Psoas muscle (tissue), 8 donors: ENCODE data around the gene FLRT2. TPM values are rescaled to one million over a fixed set of nuclear protein-coding genes. Genes with fewer than 3 reads are reported as not detected.

ENCODE experiments used
- ATAC-seq, 4 donors: fragments of 200-7000 bp; cut with Tn5 transposase; one replicate each; pipeline ENCODE4 v1.9.1; 2020; ENCODE audit warnings: moderate library complexity in 3 of 4, mild to moderate bottlenecking in 2 of 4
- DNase-seq, 2 donors: peaks; one replicate each; pipeline ENCODE4 v3.0.0-alpha.2; 2020
- H3K27ac ChIP-seq: fragments of 200-600 bp; one replicate; pipeline ENCODE4 v1.8.0; 2022
- H3K27me3 ChIP-seq, 3 donors: fragments of 200-600 bp in 1 of 3; one replicate each; pipeline versions ENCODE4 v1.6.1 to v1.8.0; 2013 to 2022; ENCODE audit warnings: low read length in 2 of 3, mild to moderate bottlenecking in 2 of 3, moderate library complexity in 1 of 3; ENCODE audit not compliant: insufficient read depth in 3 of 3
- H3K36me3 ChIP-seq, 2 donors: fragments of 200-600 bp in 1 of 2; one replicate each; pipeline versions ENCODE4 v1.6.1 to v1.8.0; 2013 to 2022; ENCODE audit warnings: low read depth in 1 of 2, mild to moderate bottlenecking in 1 of 2, moderate library complexity in 1 of 2; ENCODE audit not compliant: insufficient read depth in 1 of 2
- H3K4me1 ChIP-seq: fragments of 200-600 bp; one replicate; pipeline ENCODE4 v1.8.0; 2022
- H3K4me3 ChIP-seq: fragments of 200-600 bp; one replicate; pipeline ENCODE4 v1.8.0; 2022; ENCODE audit warnings: mild to moderate bottlenecking
- H3K9me3 ChIP-seq: fragments of 200-600 bp; one replicate; pipeline ENCODE4 v1.8.0; 2022
- WGBS, 3 donors: extraction: QIAGEN DNeasy Blood & Tissue Kit; methylation state at CpG; one replicate each; pipeline versions ENCODE4 v1.1.6 to v1.1.7; 2013; 5-methylcytosine and 5-hydroxymethylcytosine counted together
- intact Hi-C, 2 donors: fragments of 100-400 bp; cut with DNase I; formaldehyde crosslinking; loops; one replicate each; pipeline versions ENCODE4 v1.11.0 to v1.14.2; 2022
- polyA plus RNA-seq, 3 donors: library from polyadenylated mRNA; stranded (reverse); fragments of 200-250 nt; gene quantifications; one replicate each; pipeline ENCODE4 v1.2.3, GENCODE V29; 2013
- total RNA-seq, 4 donors: library from RNA; stranded (reverse); fragmentation: NEBNext Ultra II Directional in 2 of 4; extraction: Animal tissue kit (Norgen Biotek cat#: 25700) in 2 of 4; gene quantifications; one replicate each; pipeline versions ENCODE4 v1.2.1 to v1.2.4, GENCODE V29; 2021 to 2023
- TF ChIP-seq, protein P1 (sequence below): fragments of 200-600 bp; IDR thresholded peaks from one replicate; pipeline ENCODE4 v1.8.0; 2022; ENCODE audit warnings: antibody characterized with exemption
- donor health status: healthy with polysubstance abuse.
- donor health status: DM: no; HTN: no; CAD: no; lungs with moderate emphysema.
- donor health status: Bipolar disorder and iron deficiency.
- donor health status: healthy.
- donor health status: DM: yes; HTN: yes; CAD: no.
- donor health status: DM: no; HTN: no; CAD: no.
- donor health status: DM: no; HTN: no; CAD: no.
- donor health status: DM: yes; HTN: yes; CAD: no.

FLRT2 gene
- total and polyA plus RNA-seq, 7 donors, result 1.3 to 10.2 (median 2.4) TPM

GRCh38 chr14:85520581-85520980 is 9.4 kb upstream of the FLRT2 start:
- Histone ChIP-seq H3K36me3 (no peaks in the 10 kb centered on the region), H3K4me3 (no peak overlapping the region), H3K9me3 (no peaks in the 10 kb centered on the region), H3K27me3 (no peaks in the 10 kb centered on the region), H3K4me1 (no peaks in the 10 kb centered on the region), H3K27ac (no peak overlapping the region)
- no peak for DNase-seq
- no peak for ATAC-seq
- TF ChIP-seq, protein P1, sequence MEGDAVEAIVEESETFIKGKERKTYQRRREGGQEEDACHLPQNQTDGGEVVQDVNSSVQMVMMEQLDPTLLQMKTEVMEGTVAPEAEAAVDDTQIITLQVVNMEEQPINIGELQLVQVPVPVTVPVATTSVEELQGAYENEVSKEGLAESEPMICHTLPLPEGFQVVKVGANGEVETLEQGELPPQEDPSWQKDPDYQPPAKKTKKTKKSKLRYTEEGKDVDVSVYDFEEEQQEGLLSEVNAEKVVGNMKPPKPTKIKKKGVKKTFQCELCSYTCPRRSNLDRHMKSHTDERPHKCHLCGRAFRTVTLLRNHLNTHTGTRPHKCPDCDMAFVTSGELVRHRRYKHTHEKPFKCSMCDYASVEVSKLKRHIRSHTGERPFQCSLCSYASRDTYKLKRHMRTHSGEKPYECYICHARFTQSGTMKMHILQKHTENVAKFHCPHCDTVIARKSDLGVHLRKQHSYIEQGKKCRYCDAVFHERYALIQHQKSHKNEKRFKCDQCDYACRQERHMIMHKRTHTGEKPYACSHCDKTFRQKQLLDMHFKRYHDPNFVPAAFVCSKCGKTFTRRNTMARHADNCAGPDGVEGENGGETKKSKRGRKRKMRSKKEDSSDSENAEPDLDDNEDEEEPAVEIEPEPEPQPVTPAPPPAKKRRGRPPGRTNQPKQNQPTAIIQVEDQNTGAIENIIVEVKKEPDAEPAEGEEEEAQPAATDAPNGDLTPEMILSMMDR, result no peak
- WGBS, 3 donors, result 73 to 81% (median 75%) methylated on average over 4 of the region's 4 CpGs
- intact Hi-C loops, result loop anchor here in 1 of 2 donors (10.0 kb wide), 1 partner anchor 326 kb away; no protein-coding TSS in a partner anchor

- DNase-seq (no peak), ATAC-seq (no peak)
- Histone ChIP-seq H3K9me3 (no peaks in the 10 kb centered on the region), H3K27me3 (no peaks in the 10 kb centered on the region), H3K27ac (no peak overlapping the region), H3K4me1 (no peaks in the 10 kb centered on the region), H3K36me3 (no peaks in the 10 kb centered on the region), H3K4me3 (no peak overlapping the region)
- TF ChIP-seq, protein P1, result no peak
- intact Hi-C loops, result loop anchor here in 1 of 2 donors (10.0 kb wide), 1 partner anchor 329 kb away; no protein-coding TSS in a partner anchor
- WGBS, 3 donors, result 88 to 93% (median 88%) methylated on average over 2 of the region's 2 CpGs
Observed at GRCh38 chr14:85523624-85524023, 6.3 kb upstream of the FLRT2 start.

GRCh38 chr14:85527006-85527405 is 2.9 kb upstream of the FLRT2 start:
- peaks cover 0 to 21% (median 7%) of the 10 kb centered on the region in 3 donors for H3K27me3 ChIP-seq
- TF ChIP-seq, protein P1, result no peak
- DNase-seq, result no peak
- intact Hi-C loops, result loop anchor here in 1 of 2 donors (10.0 kb wide), 1 partner anchor 332 kb away; no protein-coding TSS in a partner anchor
- 84 to 93% (median 89%) methylated on average over 1 of the region's 1 CpG for WGBS, 3 donors
- H3K4me3 ChIP-seq, result no peak overlapping the region
- no peak overlapping the region for H3K27ac ChIP-seq
- H3K9me3 ChIP-seq, result no peaks in the 10 kb centered on the region
- no peaks in the 10 kb centered on the region for H3K4me1 ChIP-seq
- ATAC-seq, result no peak
- no peaks in the 10 kb centered on the region for H3K36me3 ChIP-seq

- 71 to 80% (median 75%) methylated on average over 3 of the region's 3 CpGs for WGBS, 3 donors
- no peak for DNase-seq
Observed at GRCh38 chr14:85527445-85528035, 2.4 kb upstream of the FLRT2 start.

More at GRCh38 chr14:85527445-85528035, 2.4 kb upstream of the FLRT2 start:
- no peak overlapping the region for H3K27ac ChIP-seq
- intact Hi-C loops, result loop anchor here in 1 of 2 donors (10.0 kb wide), 1 partner anchor 333 kb away; no protein-coding TSS in a partner anchor
- no peak overlapping the region for H3K4me3 ChIP-seq
- no peak for ATAC-seq
- no peaks in the 10 kb centered on the region for H3K36me3 ChIP-seq
- no peaks in the 10 kb centered on the region for H3K9me3 ChIP-seq
- peaks cover 0 to 26% (median 7%) of the 10 kb centered on the region in 3 donors for H3K27me3 ChIP-seq
- no peaks in the 10 kb centered on the region for H3K4me1 ChIP-seq
- TF ChIP-seq, protein P1, result no peak
